Natural killer cell (primary cell): Measurements from ENCODE around the gene CACNG1. TPM values are rescaled to one million over a fixed set of nuclear protein-coding genes. Genes with fewer than 3 reads are reported as not detected.

Source experiments
- ATAC-seq, 3 donors: fragments of 150-1000 bp in 2 of 3; fragments of 200-7000 bp in 1 of 3; cut with Tn5 transposase; 1 replicate in 1 of 3; 2 replicates in 2 of 3; pipeline ENCODE4 v1.10.0; 2021; ENCODE audit warnings: mild to moderate bottlenecking in 2 of 3, moderate library complexity in 2 of 3
- DNase-seq, 2 donors: peaks; one replicate each; pipeline versions ENCODE4 v3.0.0 to v3.0.0-alpha.2; 2013 to 2021; ENCODE audit warnings: mixed read lengths in 1 of 2
- H3K27ac ChIP-seq: one replicate; pipeline ENCODE4 v1.5.1; 2013; ENCODE audit warnings: mild to moderate bottlenecking, low read length
- H3K27me3 ChIP-seq: one replicate; pipeline ENCODE4 v1.6.1; 2013; ENCODE audit warnings: low read length; ENCODE audit not compliant: control insufficient read depth, insufficient read depth
- H3K36me3 ChIP-seq: one replicate; pipeline ENCODE4 v1.6.1; 2013; ENCODE audit warnings: low read length; ENCODE audit not compliant: control insufficient read depth, insufficient read depth
- H3K4me1 ChIP-seq: one replicate; pipeline ENCODE4 v1.6.1; 2013; ENCODE audit warnings: low read length; ENCODE audit not compliant: control insufficient read depth, insufficient read depth
- H3K4me3 ChIP-seq: one replicate; pipeline ENCODE4 v1.5.1; 2013; ENCODE audit warnings: low read length
- H3K9me3 ChIP-seq: one replicate; pipeline ENCODE4 v1.6.1; 2013; ENCODE audit warnings: low read length; ENCODE audit not compliant: control insufficient read depth, insufficient read depth
- H3K27ac Mint-ChIP-seq, 2 donors: one replicate each; pipeline ENCODE4 v1.8.0; 2022; ENCODE audit warnings: mild to moderate bottlenecking in 2 of 2, mixed read lengths in 2 of 2, moderate library complexity in 1 of 2
- H3K27me3 Mint-ChIP-seq, 2 donors: one replicate each; pipeline ENCODE4 v1.8.0; 2022; ENCODE audit warnings: low read depth in 2 of 2, mixed read lengths in 2 of 2
- H3K36me3 Mint-ChIP-seq: one replicate; pipeline ENCODE4 v1.8.0; 2022; ENCODE audit warnings: mixed read lengths
- H3K4me1 Mint-ChIP-seq, 2 donors: one replicate each; pipeline ENCODE4 v1.8.0; 2022; ENCODE audit warnings: mixed read lengths in 2 of 2
- H3K4me3 Mint-ChIP-seq: one replicate; pipeline ENCODE4 v1.8.0; 2022; ENCODE audit warnings: mild to moderate bottlenecking, moderate library complexity, mixed read lengths
- H3K9me3 Mint-ChIP-seq, 2 donors: one replicate each; pipeline ENCODE4 v1.8.0; 2022; ENCODE audit warnings: mixed read lengths in 2 of 2
- CTCF ChIP-seq: fragments of 200-600 bp; IDR thresholded peaks from one replicate; pipeline ENCODE4 v1.8.0; 2022; ENCODE audit warnings: antibody characterized with exemption
- WGBS: methylation state at CpG from one replicate; pipeline ENCODE4 v1.1.7; 2013; ENCODE audit warnings: missing lambda C conversion rate; ENCODE audit not compliant: insufficient coverage; 5-methylcytosine and 5-hydroxymethylcytosine counted together
- intact Hi-C: fragments of 100-400 bp; cut with micrococcal nuclease; formaldehyde crosslinking; loops from one replicate; pipeline ENCODE4 v1.14.2; 2022
- total RNA-seq, 4 donors: library from RNA; stranded (reverse); fragments of 120-200 nt in 1 of 4; gene quantifications; one replicate each; pipeline versions ENCODE4 v1.2.3 to v1.2.4, GENCODE V29; 2013 to 2022

CACNG1 gene
- total RNA-seq, 3 donors from 2014 or later (not counting 1 experiment from before 2014, with no cell fraction given), result not detected

GRCh38 chr17:67008101-67008500 is 36.3 kb upstream of the CACNG1 start:
- H3K9me3 ChIP-seq, result no peaks in the 10 kb centered on the region
- H3K36me3 ChIP-seq, result no peaks in the 10 kb centered on the region
- H3K4me3 Mint-ChIP-seq, result no peak overlapping the region
- TF ChIP-seq CTCF, result no peak
- no peak overlapping the region for H3K27ac ChIP-seq
- WGBS, result 86% methylated on average over 6 of the region's 6 CpGs
- no peak for DNase-seq
- H3K27me3 Mint-ChIP-seq, result peaks cover 11 to 13% of the 10 kb centered on the region in 2 donors
- no peak overlapping the region for H3K27ac Mint-ChIP-seq
- H3K9me3 Mint-ChIP-seq, result no peaks in the 10 kb centered on the region
- H3K4me1 ChIP-seq, result no peaks in the 10 kb centered on the region
- H3K4me3 ChIP-seq, result no peak overlapping the region
- H3K4me1 Mint-ChIP-seq, result no peaks in the 10 kb centered on the region
- no peaks in the 10 kb centered on the region for H3K36me3 Mint-ChIP-seq
- no peaks in the 10 kb centered on the region for H3K27me3 ChIP-seq
- ATAC-seq, result no peak
- intact Hi-C loops, result no loop called here

- 77% methylated on average over 9 of the region's 9 CpGs for WGBS
- H3K9me3 Mint-ChIP-seq, result no peaks in the 10 kb centered on the region
- no peak for TF ChIP-seq CTCF
Measured at GRCh38 chr17:67011527-67012175, 32.7 kb upstream of the CACNG1 start.

DNA sequence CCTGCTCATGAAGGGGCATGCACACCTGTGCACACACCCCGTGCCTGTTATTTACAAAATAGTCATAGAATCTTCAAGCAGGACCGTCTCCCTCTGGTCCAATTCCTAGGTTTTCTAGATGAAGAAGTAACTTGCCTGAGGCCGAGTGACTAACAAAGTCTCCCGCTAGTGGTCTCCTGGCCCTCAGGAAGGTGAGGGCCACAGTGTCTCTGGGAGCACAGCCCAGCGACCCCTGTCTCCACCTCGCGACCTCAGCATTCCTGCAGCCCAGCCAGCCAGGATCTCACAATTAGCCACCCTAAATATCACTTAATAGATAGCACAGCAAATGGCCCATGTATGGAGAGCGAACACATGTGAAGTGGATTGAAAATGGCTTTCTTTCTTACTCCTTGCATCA is 30.5 kb upstream of the CACNG1 start:
- peaks cover 0 to 8% of the 10 kb centered on the region in 2 donors for H3K27me3 Mint-ChIP-seq
- no peak overlapping the region for H3K27ac Mint-ChIP-seq

More at GRCh38 chr17:67011527-67012175, 32.7 kb upstream of the CACNG1 start:
- no peak overlapping the region for H3K4me3 Mint-ChIP-seq
- H3K27me3 Mint-ChIP-seq, result peaks cover 6 to 8% of the 10 kb centered on the region in 2 donors
- H3K36me3 Mint-ChIP-seq, result no peaks in the 10 kb centered on the region
- Histone ChIP-seq H3K36me3 (no peaks in the 10 kb centered on the region), H3K4me1 (no peaks in the 10 kb centered on the region), H3K27me3 (no peaks in the 10 kb centered on the region), H3K27ac (no peak overlapping the region), H3K9me3 (no peaks in the 10 kb centered on the region), H3K4me3 (no peak overlapping the region)
- H3K4me1 Mint-ChIP-seq, result no peaks in the 10 kb centered on the region
- no peak overlapping the region for H3K27ac Mint-ChIP-seq
- intact Hi-C loops, result no loop called here
- no peak for DNase-seq
- no peak for ATAC-seq

More for the DNA sequence above, 30.5 kb upstream of the CACNG1 start:
- no peak for TF ChIP-seq CTCF
- Histone ChIP-seq H3K9me3 (no peaks in the 10 kb centered on the region), H3K27me3 (no peaks in the 10 kb centered on the region), H3K4me1 (no peaks in the 10 kb centered on the region), H3K36me3 (no peaks in the 10 kb centered on the region), H3K4me3 (no peak overlapping the region), H3K27ac (no peak overlapping the region)
- Mint-ChIP-seq H3K36me3 (no peaks in the 10 kb centered on the region), H3K4me1 (no peaks in the 10 kb centered on the region), H3K4me3 (no peak overlapping the region), H3K9me3 (no peaks in the 10 kb centered on the region)
- intact Hi-C loops, result no loop called here
- no peak for ATAC-seq
- 89% methylated on average over 8 of the region's 8 CpGs for WGBS
- DNase-seq, result no peak
